Activated CD8-positive, alpha-beta memory T cell treated with anti-CD3 and anti-CD28 coated beads for 1 hour (primary cell): Measurements from ENCODE around the gene INPP5A.
"Not testable (repeated sequence)": the region's sequence is repeated elsewhere in the genome, so short reads cannot be mapped to it uniquely, and the experiment has no call there.

Experiments
- DNase-seq, 2 donors: peaks; one replicate each; pipeline ENCODE4 v3.0.0-alpha.2; 2020; ENCODE audit warnings: low read depth in 1 of 2; ENCODE audit errors: extremely low read depth in 1 of 2

The INPP5A gene

GRCh38 chr10:132592790-132593383, 55.3 kb downstream of the INPP5A start:
- no peak for DNase-seq

GRCh38 chr10:132593389-132593788, 55.8 kb downstream of the INPP5A start:
- DNase-seq, result no peak

GRCh38 chr10:132593900-132594876, 56.6 kb downstream of the INPP5A start:
- DNase-seq, result no peak

- no peak for DNase-seq
Measured at GRCh38 chr10:132595021-132595420, 57.4 kb downstream of the INPP5A start.

- DNase-seq, result no peak
Measured at GRCh38 chr10:132595854-132596253, 58.3 kb downstream of the INPP5A start.

GRCh38 chr10:132596742-132597279, 59.2 kb downstream of the INPP5A start:
- DNase-seq, result no peak

GRCh38 chr10:132597654-132598053, 60.1 kb downstream of the INPP5A start:
- DNase-seq, result no peak

GRCh38 chr10:132599023-132599618, 61.5 kb downstream of the INPP5A start:
- DNase-seq, result not testable (repeated sequence)

GRCh38 chr10:132599732-132600131, 62.1 kb downstream of the INPP5A start:
- no peak for DNase-seq

- DNase-seq, result no peak
Measured at GRCh38 chr10:132600416-132600815, 62.8 kb downstream of the INPP5A start.

- DNase-seq, result no peak
Measured at GRCh38 chr10:132601567-132601966, 64.0 kb downstream of the INPP5A start.

- DNase-seq, result no peak
Measured at GRCh38 chr10:132602614-132603013, 65.0 kb downstream of the INPP5A start.

GRCh38 chr10:132603851-132604533, 66.4 kb downstream of the INPP5A start:
- DNase-seq, result no peak

- no peak for DNase-seq
Measured at GRCh38 chr10:132604686-132605085, 67.1 kb downstream of the INPP5A start.

- no peak for DNase-seq
Measured at GRCh38 chr10:132605390-132605789, 67.8 kb downstream of the INPP5A start.

GRCh38 chr10:132606031-132606491, 68.5 kb downstream of the INPP5A start:
- DNase-seq, result no peak

GRCh38 chr10:132606536-132607316, 69.1 kb downstream of the INPP5A start:
- no peak for DNase-seq

- DNase-seq, result no peak
Measured at GRCh38 chr10:132607491-132607890, 69.9 kb downstream of the INPP5A start.

- DNase-seq, result no peak
Measured at GRCh38 chr10:132607961-132608495, 70.4 kb downstream of the INPP5A start.
